Esophagus muscularis mucosa (tissue), 4 donors: ENCODE results near the gene DHRS12.

ENCODE experiments used
- EP300 ChIP-seq: sonication (generic); formaldehyde crosslinking; IDR thresholded peaks from one replicate; pipeline ENCODE4 v1.6.1; 2017; ENCODE audit warnings: antibody characterized with exemption
- POLR2A ChIP-seq: fragments of 450-650 bp; IDR thresholded peaks from one replicate; pipeline ENCODE4 v1.6.1; 2017; ENCODE audit warnings: antibody characterized with exemption, moderate library complexity, mild to moderate bottlenecking, low read depth
- POLR2AphosphoS5 ChIP-seq, 2 donors: sonication (generic); formaldehyde crosslinking; IDR thresholded peaks; one replicate each; pipeline ENCODE4 v1.6.1; 2017; ENCODE audit warnings: antibody characterized with exemption in 2 of 2
- TF ChIP-seq, protein P1 (sequence below), 3 experiments: fragments of 200-600 bp in 2 of 3; fragments of 450-650 bp in 1 of 3; sonication (generic) in 2 of 3; IDR thresholded peaks; one replicate each; pipeline ENCODE4 v1.5.1; 2017 to 2019; ENCODE audit warnings: antibody characterized with exemption in 3 of 3, mild to moderate bottlenecking in 2 of 3, moderate library complexity in 1 of 3

DNA sequence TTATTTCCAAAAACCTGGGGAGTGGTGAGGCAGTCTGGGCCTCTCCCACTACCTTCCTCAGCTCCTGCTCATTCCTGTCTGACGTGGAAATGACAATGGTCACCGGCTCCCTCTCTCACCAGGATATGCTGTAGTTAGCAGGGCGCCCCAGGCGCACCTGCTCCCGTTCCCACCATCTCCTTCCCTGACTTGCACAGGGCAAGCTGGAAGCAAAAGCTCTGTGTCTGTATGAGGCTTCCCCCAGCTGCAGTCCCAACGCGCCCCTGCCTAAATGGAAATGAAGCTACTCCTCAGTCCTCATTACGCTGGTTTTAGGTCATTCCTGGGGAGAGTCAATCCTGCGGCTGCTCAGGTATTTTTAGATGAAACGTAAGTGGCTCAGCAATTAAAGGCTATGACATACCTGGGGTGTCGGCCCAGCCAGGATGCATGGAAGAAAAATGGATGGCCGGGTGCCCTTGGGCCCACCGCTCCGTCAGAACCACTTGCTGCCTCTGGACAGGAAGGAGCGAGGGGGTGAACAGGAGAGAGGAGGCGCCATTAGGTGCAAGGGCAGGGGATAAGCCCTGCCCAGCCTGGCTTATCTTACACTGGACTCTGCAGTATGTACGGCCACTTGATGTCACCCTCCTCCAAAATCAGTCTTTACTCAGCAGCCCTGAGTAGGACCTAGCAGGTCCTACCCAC is 32.4 kb downstream of the DHRS12 start:
- no peak for TF ChIP-seq POLR2A
- TF ChIP-seq, protein P1, sequence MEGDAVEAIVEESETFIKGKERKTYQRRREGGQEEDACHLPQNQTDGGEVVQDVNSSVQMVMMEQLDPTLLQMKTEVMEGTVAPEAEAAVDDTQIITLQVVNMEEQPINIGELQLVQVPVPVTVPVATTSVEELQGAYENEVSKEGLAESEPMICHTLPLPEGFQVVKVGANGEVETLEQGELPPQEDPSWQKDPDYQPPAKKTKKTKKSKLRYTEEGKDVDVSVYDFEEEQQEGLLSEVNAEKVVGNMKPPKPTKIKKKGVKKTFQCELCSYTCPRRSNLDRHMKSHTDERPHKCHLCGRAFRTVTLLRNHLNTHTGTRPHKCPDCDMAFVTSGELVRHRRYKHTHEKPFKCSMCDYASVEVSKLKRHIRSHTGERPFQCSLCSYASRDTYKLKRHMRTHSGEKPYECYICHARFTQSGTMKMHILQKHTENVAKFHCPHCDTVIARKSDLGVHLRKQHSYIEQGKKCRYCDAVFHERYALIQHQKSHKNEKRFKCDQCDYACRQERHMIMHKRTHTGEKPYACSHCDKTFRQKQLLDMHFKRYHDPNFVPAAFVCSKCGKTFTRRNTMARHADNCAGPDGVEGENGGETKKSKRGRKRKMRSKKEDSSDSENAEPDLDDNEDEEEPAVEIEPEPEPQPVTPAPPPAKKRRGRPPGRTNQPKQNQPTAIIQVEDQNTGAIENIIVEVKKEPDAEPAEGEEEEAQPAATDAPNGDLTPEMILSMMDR (IDR thresholded peaks at IDR 0.05) = no peak
- TF ChIP-seq POLR2AphosphoS5 (IDR thresholded peaks at IDR 0.05) = no peak
- TF ChIP-seq EP300 = no peak
